ENCODE results near the gene VWCE. TPM values are rescaled to one million over a fixed set of nuclear protein-coding genes. Genes with fewer than 3 reads are reported as not detected.
A peak's percentile ranks its signal among the peaks of the same experiment; 100 is the strongest.
"Not testable (repeated sequence)": the region's sequence is repeated elsewhere in the genome, so short reads cannot be mapped to it uniquely, and the experiment has no call there.

VWCE gene
- total RNA-seq, 3 donors from 2014 or later (not counting 1 experiment from before 2014, with no cell fraction given) = 0.61 to 0.95 (median 0.82) TPM

DNA sequence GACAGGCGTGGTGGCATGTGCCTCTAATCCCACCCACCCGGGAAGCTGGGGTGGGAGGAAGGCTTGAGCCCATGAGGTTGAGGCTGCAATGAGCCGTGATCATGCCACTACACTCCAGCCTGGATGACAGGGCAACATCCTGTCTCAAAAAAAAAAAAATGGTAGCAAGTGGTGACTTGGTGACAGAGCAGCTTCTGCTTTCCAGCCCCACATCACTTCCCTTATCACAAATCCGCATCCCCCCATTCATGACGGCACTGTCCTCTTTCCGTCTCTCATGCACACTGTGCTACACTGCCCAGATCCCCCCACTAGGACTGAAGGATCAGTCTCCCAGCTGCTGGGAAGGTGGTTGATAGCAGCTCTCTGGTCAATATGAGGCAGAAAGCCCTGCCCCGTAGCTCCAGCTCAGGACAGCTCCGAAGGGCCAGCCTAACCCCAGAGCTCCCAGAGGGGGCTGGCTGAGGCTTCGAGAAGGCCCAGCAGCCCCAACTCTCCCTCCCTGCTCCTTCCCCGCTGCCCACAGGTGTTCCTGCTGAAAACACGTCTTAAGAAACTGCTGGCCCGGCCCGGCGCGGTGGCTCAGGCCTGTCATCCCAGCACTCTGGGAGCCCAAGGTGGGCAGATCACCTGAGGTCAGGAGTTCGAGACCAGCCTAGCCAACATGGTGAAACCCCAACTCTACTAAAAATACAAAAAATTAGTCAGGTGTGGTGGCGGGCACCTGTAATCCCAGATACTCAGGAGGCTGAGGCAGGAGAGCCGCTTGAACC is 38.2 kb downstream of the VWCE start:
- no peak for ATAC-seq
- no peak overlapping the region for H3K4me3 Mint-ChIP-seq
- TF ChIP-seq, protein P1, sequence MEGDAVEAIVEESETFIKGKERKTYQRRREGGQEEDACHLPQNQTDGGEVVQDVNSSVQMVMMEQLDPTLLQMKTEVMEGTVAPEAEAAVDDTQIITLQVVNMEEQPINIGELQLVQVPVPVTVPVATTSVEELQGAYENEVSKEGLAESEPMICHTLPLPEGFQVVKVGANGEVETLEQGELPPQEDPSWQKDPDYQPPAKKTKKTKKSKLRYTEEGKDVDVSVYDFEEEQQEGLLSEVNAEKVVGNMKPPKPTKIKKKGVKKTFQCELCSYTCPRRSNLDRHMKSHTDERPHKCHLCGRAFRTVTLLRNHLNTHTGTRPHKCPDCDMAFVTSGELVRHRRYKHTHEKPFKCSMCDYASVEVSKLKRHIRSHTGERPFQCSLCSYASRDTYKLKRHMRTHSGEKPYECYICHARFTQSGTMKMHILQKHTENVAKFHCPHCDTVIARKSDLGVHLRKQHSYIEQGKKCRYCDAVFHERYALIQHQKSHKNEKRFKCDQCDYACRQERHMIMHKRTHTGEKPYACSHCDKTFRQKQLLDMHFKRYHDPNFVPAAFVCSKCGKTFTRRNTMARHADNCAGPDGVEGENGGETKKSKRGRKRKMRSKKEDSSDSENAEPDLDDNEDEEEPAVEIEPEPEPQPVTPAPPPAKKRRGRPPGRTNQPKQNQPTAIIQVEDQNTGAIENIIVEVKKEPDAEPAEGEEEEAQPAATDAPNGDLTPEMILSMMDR (IDR thresholded peaks at IDR 0.05) = no peak
- no peaks in the 10 kb centered on the region for H3K9me3 ChIP-seq (ENCODE audit: control insufficient read depth, insufficient read depth, low read length)
- no peak overlapping the region for H3K27ac ChIP-seq (ENCODE audit: low read length)
- 85% methylated on average over 18 of the region's 18 CpGs for WGBS (ENCODE audit: insufficient coverage)
- no peak for DNase-seq
- H3K4me3 ChIP-seq (ENCODE audit: low read length) = no peak overlapping the region
- H3K36me3 ChIP-seq (ENCODE audit: control insufficient read depth, insufficient read depth, low read length) = no peaks in the 10 kb centered on the region
- no peaks in the 10 kb centered on the region for H3K9me3 Mint-ChIP-seq
- H3K4me1 ChIP-seq (ENCODE audit: control insufficient read depth, insufficient read depth, low read length) = no peaks in the 10 kb centered on the region
- peaks cover 0 to 4% of the 10 kb centered on the region in 2 donors for H3K27me3 Mint-ChIP-seq (ENCODE audit: low read depth in 2 of 2)
- no peaks in the 10 kb centered on the region for H3K27me3 ChIP-seq (ENCODE audit: control insufficient read depth, insufficient read depth, low read length)
- no peaks in the 10 kb centered on the region for H3K36me3 Mint-ChIP-seq
- intact Hi-C loops (cut with micrococcal nuclease) = no loop called here
- H3K27ac Mint-ChIP-seq = no peak overlapping the region
- H3K4me1 Mint-ChIP-seq = no peaks in the 10 kb centered on the region

DNA sequence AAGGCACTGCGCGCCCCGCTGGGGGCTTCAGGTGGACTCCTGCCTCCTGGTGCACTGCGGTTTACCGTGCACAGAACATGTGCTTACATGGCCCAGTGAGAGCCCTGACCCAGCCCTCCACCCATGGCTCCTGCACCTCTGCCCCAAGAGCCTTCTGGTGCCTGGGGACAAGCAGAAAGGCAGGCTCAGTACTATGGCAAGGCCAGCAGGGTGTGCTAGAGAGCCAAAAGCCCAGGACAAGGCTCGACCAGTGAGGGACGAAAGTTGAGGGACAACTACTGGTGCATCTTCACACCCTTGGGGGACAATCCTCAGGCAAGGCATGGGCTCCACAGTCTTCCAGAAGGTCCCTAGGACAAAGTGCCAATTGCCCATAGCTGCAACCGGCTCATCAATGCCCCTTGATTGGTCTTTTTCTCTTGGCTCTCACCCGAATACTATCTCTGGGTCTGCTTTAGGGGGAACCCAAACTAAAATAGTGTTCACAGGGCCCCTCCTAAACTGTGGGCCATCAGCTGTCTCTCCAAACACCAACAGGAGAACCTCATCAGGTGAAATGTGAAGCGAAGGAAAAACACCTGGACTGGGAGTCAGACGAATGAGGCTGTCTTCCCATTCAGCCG is 40.6 kb downstream of the VWCE start:
- TF ChIP-seq, protein P1 (IDR thresholded peaks at IDR 0.05) = peak; percentile 71
- intact Hi-C loops (cut with micrococcal nuclease) = no loop called here
- no peak overlapping the region for H3K4me3 Mint-ChIP-seq

DNA sequence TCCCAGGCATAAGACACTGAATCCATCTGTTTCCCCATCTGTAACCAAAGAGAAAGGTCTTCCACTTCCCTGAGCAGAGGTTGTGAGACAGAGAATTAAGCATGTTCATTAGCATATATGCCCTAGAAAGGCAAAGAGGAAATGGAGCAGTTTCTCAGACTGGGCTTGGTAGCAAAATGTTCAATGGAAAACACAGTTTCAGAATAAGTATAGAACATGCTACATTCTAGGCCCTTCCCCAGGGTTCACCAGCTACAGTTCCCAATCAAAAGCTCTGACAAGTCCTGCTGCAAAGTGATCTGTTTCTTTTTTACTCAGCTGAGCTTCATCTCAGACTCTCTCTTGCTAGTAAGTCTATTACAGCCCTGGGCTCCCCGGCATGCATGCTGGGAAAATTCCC is 42.8 kb downstream of the VWCE start:
- H3K9me3 Mint-ChIP-seq; DNase-seq; H3K4me3 Mint-ChIP-seq; intact Hi-C loops (cut with micrococcal nuclease); H3K4me1 Mint-ChIP-seq; H3K9me3 ChIP-seq (ENCODE audit: control insufficient read depth, insufficient read depth, low read length); ATAC-seq; H3K4me3 ChIP-seq (ENCODE audit: low read length); H3K36me3 ChIP-seq (ENCODE audit: control insufficient read depth, insufficient read depth, low read length); H3K4me1 ChIP-seq (ENCODE audit: control insufficient read depth, insufficient read depth, low read length); H3K36me3 Mint-ChIP-seq; H3K27me3 Mint-ChIP-seq (ENCODE audit: low read depth in 2 of 2); H3K27me3 ChIP-seq (ENCODE audit: control insufficient read depth, insufficient read depth, low read length); H3K27ac Mint-ChIP-seq; H3K27ac ChIP-seq (ENCODE audit: low read length): not testable (repeated sequence)
- 88% methylated on average over 1 of the region's 1 CpG for WGBS (ENCODE audit: insufficient coverage)

More for the DNA sequence above, 40.6 kb downstream of the VWCE start:
- DNase-seq (peak; percentile 46 to 74), ATAC-seq (peak; percentile 69 to 89 (median 80))
- Mint-ChIP-seq H3K9me3 (no peaks in the 10 kb centered on the region), H3K4me1 (no peaks in the 10 kb centered on the region), H3K36me3 (no peaks in the 10 kb centered on the region), H3K27me3 (ENCODE audit: low read depth in 2 of 2) (peaks cover 0 to 2% of the 10 kb centered on the region in 2 donors), H3K27ac (no peak overlapping the region)
- Histone ChIP-seq H3K27me3 (ENCODE audit: control insufficient read depth, insufficient read depth, low read length) (no peaks in the 10 kb centered on the region), H3K27ac (ENCODE audit: low read length) (no peak overlapping the region), H3K9me3 (ENCODE audit: control insufficient read depth, insufficient read depth, low read length) (no peaks in the 10 kb centered on the region), H3K4me1 (ENCODE audit: control insufficient read depth, insufficient read depth, low read length) (no peaks in the 10 kb centered on the region), H3K4me3 (ENCODE audit: low read length) (no peak overlapping the region), H3K36me3 (ENCODE audit: control insufficient read depth, insufficient read depth, low read length) (no peaks in the 10 kb centered on the region)
- 67% methylated on average over 12 of the region's 12 CpGs for WGBS (ENCODE audit: insufficient coverage)

DNA sequence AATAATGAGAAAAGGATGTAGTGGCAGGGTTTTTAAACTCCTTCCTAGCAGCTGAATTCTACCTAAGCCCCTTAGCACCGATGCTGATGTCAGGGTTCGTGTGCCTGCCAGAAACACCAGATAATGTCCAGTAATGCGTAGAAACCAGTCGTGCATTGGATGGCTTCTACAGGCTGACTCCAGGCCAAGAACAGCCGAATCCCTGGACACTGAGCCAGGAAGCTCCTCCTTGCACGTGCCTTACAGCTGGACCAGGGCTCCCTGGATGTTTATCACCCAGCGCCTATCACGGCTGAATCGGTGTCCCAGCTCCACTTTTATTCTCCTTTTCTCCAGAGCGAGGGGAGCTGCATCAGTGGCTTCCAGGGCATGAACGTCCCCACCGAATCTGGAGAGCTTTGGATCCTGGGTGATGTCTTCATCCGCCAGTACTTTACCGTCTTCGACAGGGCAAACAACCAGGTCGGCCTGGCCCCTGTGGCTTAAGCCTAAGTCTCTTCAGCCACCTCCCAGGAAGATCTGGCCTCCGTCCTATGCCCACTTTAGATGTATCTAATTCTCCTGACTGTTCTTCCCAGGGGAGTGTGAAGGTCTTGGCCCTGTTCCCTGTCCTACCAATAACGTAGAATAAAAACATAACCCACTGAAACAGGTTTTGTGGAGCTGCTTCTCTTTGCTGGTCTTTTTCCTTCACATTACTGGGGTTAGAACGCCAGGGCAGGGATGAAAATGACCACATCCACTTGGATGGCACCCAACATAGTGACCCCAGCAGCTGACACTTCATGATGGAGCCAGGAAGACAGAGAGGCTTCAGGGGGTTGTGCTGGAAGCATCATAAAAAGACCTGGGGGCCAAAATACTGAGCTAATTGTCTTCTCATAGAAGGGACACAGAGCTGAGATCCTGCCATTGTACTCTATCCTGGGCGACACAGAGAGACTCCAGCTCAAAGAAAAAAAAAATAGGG is 44.0 kb downstream of the VWCE start:
- H3K36me3 Mint-ChIP-seq; DNase-seq; intact Hi-C loops (cut with micrococcal nuclease); H3K36me3 ChIP-seq (ENCODE audit: control insufficient read depth, insufficient read depth, low read length); H3K27me3 ChIP-seq (ENCODE audit: control insufficient read depth, insufficient read depth, low read length); H3K9me3 ChIP-seq (ENCODE audit: control insufficient read depth, insufficient read depth, low read length); H3K4me1 Mint-ChIP-seq; H3K4me1 ChIP-seq (ENCODE audit: control insufficient read depth, insufficient read depth, low read length); ATAC-seq; H3K4me3 ChIP-seq (ENCODE audit: low read length); H3K4me3 Mint-ChIP-seq; H3K27ac Mint-ChIP-seq; H3K27me3 Mint-ChIP-seq (ENCODE audit: low read depth in 2 of 2); H3K9me3 Mint-ChIP-seq; H3K27ac ChIP-seq (ENCODE audit: low read length): not testable (repeated sequence)
- 89% methylated on average over 19 of the region's 20 CpGs for WGBS (ENCODE audit: insufficient coverage)

DNA sequence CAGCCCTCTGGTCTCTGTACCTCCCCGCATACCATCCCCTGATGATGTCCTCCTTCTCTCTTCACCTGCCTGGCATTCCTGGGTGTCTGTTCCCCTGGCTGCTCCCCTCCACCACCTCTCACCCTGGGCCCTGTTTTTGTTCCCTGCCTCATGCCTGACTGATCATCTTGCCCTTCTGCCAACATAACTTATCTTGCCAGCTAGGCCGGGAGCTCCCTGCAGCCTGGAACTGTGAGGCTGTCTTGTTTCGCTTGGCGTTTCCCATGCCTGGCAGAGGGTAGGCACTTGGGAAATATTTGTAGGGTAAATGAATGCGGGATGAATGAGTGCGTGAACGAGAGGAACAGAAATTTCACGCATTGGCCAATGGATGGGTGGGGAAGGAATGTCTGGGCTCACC is 45.9 kb downstream of the VWCE start:
- H3K27me3 ChIP-seq (ENCODE audit: control insufficient read depth, insufficient read depth, low read length); H3K36me3 ChIP-seq (ENCODE audit: control insufficient read depth, insufficient read depth, low read length); H3K4me3 Mint-ChIP-seq; H3K4me1 ChIP-seq (ENCODE audit: control insufficient read depth, insufficient read depth, low read length); intact Hi-C loops (cut with micrococcal nuclease); ATAC-seq; H3K9me3 ChIP-seq (ENCODE audit: control insufficient read depth, insufficient read depth, low read length); H3K4me1 Mint-ChIP-seq; H3K36me3 Mint-ChIP-seq; H3K9me3 Mint-ChIP-seq; H3K27ac Mint-ChIP-seq; H3K27me3 Mint-ChIP-seq (ENCODE audit: low read depth in 2 of 2); H3K27ac ChIP-seq (ENCODE audit: low read length); H3K4me3 ChIP-seq (ENCODE audit: low read length): not testable (repeated sequence)
- DNase-seq = peak in 1 of 2 donors; percentile 1
- 92% methylated on average over 8 of the region's 8 CpGs for WGBS (ENCODE audit: insufficient coverage)

DNA sequence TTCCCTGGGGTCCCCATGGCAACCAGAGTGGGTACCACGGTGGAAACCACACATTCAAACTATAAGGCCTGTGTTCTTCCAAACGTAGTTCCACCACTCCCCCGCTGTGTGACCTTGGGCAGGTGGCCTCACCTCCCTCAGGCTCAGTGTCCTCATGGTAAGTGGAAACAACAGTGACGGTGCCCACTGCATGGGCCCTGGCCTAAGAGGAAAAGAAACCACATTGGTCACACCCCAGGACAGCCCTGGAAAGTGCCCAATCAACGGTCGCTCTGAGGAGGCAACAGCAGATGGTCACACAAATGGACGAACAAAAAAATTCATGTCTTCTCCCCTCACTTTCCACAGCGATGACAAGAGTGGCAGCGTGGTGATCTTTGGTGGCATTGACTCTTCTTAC is 47.0 kb downstream of the VWCE start:
- H3K36me3 Mint-ChIP-seq; intact Hi-C loops (cut with micrococcal nuclease); DNase-seq; H3K4me1 ChIP-seq (ENCODE audit: control insufficient read depth, insufficient read depth, low read length); H3K4me3 Mint-ChIP-seq; ATAC-seq; H3K9me3 ChIP-seq (ENCODE audit: control insufficient read depth, insufficient read depth, low read length); H3K27ac Mint-ChIP-seq; H3K27me3 Mint-ChIP-seq (ENCODE audit: low read depth in 2 of 2); H3K27me3 ChIP-seq (ENCODE audit: control insufficient read depth, insufficient read depth, low read length); H3K36me3 ChIP-seq (ENCODE audit: control insufficient read depth, insufficient read depth, low read length); H3K9me3 Mint-ChIP-seq; H3K4me3 ChIP-seq (ENCODE audit: low read length); H3K27ac ChIP-seq (ENCODE audit: low read length); H3K4me1 Mint-ChIP-seq: not testable (repeated sequence)
- 83% methylated on average over 7 of the region's 9 CpGs for WGBS (ENCODE audit: insufficient coverage)
